Measurements from ENCODE around the gene SPEM2. TPM values are rescaled to one million over a fixed set of nuclear protein-coding genes. Genes with fewer than 3 reads are reported as not detected.

The SPEM2 gene
- not detected for total RNA-seq

DNA sequence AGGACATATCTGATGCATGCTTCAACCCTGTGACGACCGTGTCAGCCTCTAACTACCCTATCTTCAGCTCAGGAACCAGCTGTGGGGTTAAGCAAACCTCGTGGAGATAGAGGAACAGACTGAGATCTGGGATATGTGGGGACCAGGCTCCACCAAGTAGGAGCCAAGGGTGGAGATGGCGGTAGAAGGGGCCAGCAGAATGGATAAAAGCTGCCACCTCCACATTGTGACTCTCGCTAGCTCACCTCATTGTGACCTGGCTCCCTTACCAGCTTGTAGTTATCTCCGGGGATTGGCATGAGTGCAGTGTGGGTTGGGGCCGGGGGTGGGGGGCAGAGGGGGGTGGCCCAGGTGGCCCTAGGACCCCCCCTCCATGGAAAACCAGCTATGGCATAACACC lies at the start of gene SPEM2:
TSS of gene SPEM2 (plus strand) at position 301 of the 400 bp plus-strand sequence. CDS start at position 374, 73 bp downstream.
- TF ChIP-seq, protein P1, sequence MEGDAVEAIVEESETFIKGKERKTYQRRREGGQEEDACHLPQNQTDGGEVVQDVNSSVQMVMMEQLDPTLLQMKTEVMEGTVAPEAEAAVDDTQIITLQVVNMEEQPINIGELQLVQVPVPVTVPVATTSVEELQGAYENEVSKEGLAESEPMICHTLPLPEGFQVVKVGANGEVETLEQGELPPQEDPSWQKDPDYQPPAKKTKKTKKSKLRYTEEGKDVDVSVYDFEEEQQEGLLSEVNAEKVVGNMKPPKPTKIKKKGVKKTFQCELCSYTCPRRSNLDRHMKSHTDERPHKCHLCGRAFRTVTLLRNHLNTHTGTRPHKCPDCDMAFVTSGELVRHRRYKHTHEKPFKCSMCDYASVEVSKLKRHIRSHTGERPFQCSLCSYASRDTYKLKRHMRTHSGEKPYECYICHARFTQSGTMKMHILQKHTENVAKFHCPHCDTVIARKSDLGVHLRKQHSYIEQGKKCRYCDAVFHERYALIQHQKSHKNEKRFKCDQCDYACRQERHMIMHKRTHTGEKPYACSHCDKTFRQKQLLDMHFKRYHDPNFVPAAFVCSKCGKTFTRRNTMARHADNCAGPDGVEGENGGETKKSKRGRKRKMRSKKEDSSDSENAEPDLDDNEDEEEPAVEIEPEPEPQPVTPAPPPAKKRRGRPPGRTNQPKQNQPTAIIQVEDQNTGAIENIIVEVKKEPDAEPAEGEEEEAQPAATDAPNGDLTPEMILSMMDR (IDR thresholded peaks at IDR 0.05): no peak
- Mint-ChIP-seq H3K27ac (no peak within 1 kb of the TSS), H3K4me3 (no peak within 1 kb of the TSS), H3K36me3 (ENCODE audit: low read depth) (no peaks in the 10 kb centered on the region), H3K4me1 (ENCODE audit: low read depth) (no peaks in the 10 kb centered on the region), H3K27me3 (no peaks in the 10 kb centered on the region), H3K9me3 (no peaks in the 10 kb centered on the region)
- no peak for ATAC-seq
- ChIA-PET CTCF (interaction anchor here (1.5 kb wide), 1 partner anchor 11 kb away, joined by 5 read pairs; no protein-coding TSS in a partner anchor), POLR2A (interaction anchor here (0.6 to 1.2 kb wide), 2 partner anchors 14 to 16 kb away, joined by 3 to 4 read pairs; no protein-coding TSS in a partner anchor)
- intact Hi-C loops (cut with micrococcal nuclease): no loop called here
- DNase-seq: no peak

DNA sequence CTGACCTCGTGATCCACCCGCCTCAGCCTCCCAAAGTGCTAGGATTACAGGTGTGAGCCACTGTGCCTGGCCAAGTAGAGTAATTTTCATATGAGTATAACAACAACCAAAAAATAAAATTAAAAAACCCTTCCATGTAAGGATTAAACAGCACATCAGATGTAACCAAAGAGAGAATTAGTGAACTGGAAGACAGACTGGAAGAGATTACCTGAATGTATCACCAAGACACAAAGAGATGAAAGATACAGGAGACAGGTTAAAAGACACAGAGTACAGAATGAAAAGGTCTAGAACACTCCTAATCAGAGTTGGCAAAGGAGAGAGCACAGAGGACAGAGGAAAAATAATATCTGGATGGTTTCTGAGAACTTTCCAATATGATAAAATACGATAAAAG lies 46.3 kb upstream of the SPEM2 start:
- TF ChIP-seq, protein P1 (IDR thresholded peaks at IDR 0.05): no peak
- Mint-ChIP-seq H3K4me3 (no peak overlapping the region), H3K27me3 (peaks cover 36% of the 10 kb centered on the region), H3K36me3 (ENCODE audit: low read depth) (peaks cover 2% of the 10 kb centered on the region), H3K9me3 (peaks cover 4% of the 10 kb centered on the region), H3K4me1 (ENCODE audit: low read depth) (peaks cover 5% of the 10 kb centered on the region), H3K27ac (no peak overlapping the region)
- intact Hi-C loops (cut with micrococcal nuclease): no loop called here
- POLR2A ChIA-PET: no interaction called here
- no peak for ATAC-seq
- no peak for DNase-seq
- CTCF ChIA-PET: no interaction called here

DNA sequence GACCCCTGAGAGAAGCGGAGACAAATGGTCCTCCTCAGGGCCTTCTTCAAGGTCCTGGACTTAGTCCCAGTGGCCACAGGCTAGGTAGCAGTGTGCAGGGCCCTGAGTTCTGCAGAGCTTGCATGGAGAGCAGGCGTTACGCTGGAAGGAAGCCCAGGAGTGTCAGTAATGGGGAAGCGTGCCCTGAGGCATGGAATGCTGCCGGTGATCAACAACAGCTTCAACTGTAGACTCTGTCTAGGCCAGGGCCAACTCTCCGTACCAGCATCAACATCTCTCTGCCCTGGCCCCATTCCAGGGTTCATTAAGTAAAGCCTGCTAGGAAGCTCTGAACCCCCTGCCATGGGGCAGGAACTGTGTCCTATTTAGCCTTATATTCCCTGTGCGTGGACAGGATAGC lies 45.1 kb upstream of the SPEM2 start:
- Mint-ChIP-seq H3K27me3 (peaks cover 36% of the 10 kb centered on the region), H3K9me3 (peaks cover 4% of the 10 kb centered on the region), H3K27ac (no peak overlapping the region), H3K4me1 (ENCODE audit: low read depth) (peaks cover 9% of the 10 kb centered on the region), H3K4me3 (no peak overlapping the region), H3K36me3 (ENCODE audit: low read depth) (peaks cover 2% of the 10 kb centered on the region)
- DNase-seq (no peak), ATAC-seq (no peak)
- intact Hi-C loops (cut with micrococcal nuclease): no loop called here
- CTCF ChIA-PET: interaction anchor here (1.0 to 1.1 kb wide), 2 partner anchors 24 to 25 kb away, joined by 4 read pairs; partner anchors contain the start of gene TMEM95
- TF ChIP-seq, protein P1 (IDR thresholded peaks at IDR 0.05): no peak
- POLR2A ChIA-PET: interaction anchor here (0.7 to 1.5 kb wide), 4 partner anchors 9 to 57 kb away, joined by 3 to 6 read pairs (median 4); no protein-coding TSS in a partner anchor

DNA sequence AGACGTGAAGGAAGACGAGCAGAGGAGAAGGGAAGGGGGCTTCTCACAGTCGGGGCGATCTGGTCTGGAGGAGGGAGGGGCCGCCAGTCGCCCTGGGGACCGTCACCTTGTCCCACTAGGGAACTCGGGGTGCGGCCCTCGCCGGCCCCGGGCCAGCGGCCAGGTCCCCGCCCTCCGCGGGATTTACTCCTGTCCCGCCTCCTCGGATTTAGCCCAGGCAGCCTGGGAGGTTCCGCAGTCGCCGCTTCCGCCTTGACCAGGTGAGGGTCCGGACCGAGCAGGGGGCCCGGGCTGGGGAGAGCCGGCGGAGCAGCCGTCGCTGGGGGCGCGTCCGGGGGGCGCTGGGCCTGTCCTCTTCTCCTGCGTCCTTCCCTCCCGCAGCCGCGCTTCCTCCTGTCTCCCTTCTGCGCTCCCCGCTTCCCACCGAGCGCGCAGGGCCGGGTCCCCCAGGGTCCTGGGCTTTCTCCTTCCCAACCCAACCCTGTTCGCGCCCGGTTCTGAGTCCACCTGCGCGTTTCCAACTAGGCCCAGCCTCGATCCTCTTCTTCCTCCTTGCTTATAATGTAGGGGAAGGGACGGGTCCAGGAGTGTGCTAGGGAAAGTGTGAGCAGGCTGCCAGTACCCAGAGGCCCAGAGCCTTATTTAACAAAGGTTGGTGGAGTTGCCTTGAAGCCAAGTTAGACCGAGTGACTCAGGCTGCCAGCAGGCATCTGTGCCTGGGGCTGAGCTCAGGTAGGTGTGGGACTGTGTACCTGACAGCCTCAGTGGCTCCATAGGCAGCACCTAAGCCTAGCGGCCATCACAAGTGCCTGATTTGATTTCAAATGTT lies 44.3 kb upstream of the SPEM2 start, which contains the start of gene TNK1:
TSS of gene TNK1 (plus strand) at position 235 of the 829 bp plus-strand sequence. CDS start 1,838 bp downstream, outside the sequence.
- Mint-ChIP-seq H3K36me3 (ENCODE audit: low read depth) (peaks cover 2% of the 10 kb centered on the region), H3K9me3 (peaks cover 4% of the 10 kb centered on the region), H3K4me1 (ENCODE audit: low read depth) (peaks cover 9% of the 10 kb centered on the region), H3K27ac (no peak within 1 kb of the TSS), H3K27me3 (peaks cover 36% of the 10 kb centered on the region), H3K4me3 (no peak within 1 kb of the TSS)
- intact Hi-C loops (cut with micrococcal nuclease): no loop called here
- ATAC-seq: no peak
- TF ChIP-seq, protein P1 (IDR thresholded peaks at IDR 0.05): no peak
- ChIA-PET POLR2A (interaction anchor here (0.7 to 1.5 kb wide), 4 partner anchors 8 to 56 kb away, joined by 3 to 6 read pairs (median 4); no protein-coding TSS in a partner anchor), CTCF (interaction anchor here (1.0 to 1.7 kb wide), 3 partner anchors 24 to 26 kb away, joined by 4 to 8 read pairs (median 4); partner anchors contain the start of gene TMEM95)
- no peak for DNase-seq
